ENCODE measurements around the gene GRK4. TPM values are rescaled to one million over a fixed set of nuclear protein-coding genes. Genes with fewer than 3 reads are reported as not detected.
"Not testable (repeated sequence)": the region's sequence is repeated elsewhere in the genome, so short reads cannot be mapped to it uniquely, and the experiment has no call there.

The GRK4 gene
- total and polyA plus RNA-seq, 12 donors = 4.7 to 24.5 (median 10.3) TPM

- Histone ChIP-seq H3K36me3 (peaks cover 0 to 59% (median 31%) of the 10 kb centered on the region in 9 donors), H3K4me1 (peaks cover 4 to 42% (median 38%) of the 10 kb centered on the region in 9 donors), H3K9me3 (no peaks in the 10 kb centered on the region), H3K27ac (no peak overlapping the region), H3K4me3 (no peak overlapping the region), H3K27me3 (no peaks in the 10 kb centered on the region)
- whole genome bisulfite sequencing, 2 donors = 70 to 74% methylated on average over 23 of the region's 23 CpGs
- TF ChIP-seq CTCF (IDR thresholded peaks at IDR 0.05) = no peak
- intact Hi-C loops (cut with DNase I) = loop anchor here in 7 of 10 donors (5.0 to 10.0 kb wide), 4 partner anchors 93 to 183 kb away; partner anchors contain the start of genes TNIP2 (in 2 of the 7) and ADD1 (in 1 of the 7)
- DNase-seq = no peak
- ATAC-seq = no peak
Observed at GRCh38 chr4:2937146-2937857, 26.1 kb upstream of the GRK4 start.

GRCh38 chr4:2937986-2938385 is 25.4 kb upstream of the GRK4 start:
- Histone ChIP-seq H3K4me1 (peaks cover 0 to 35% (median 32%) of the 10 kb centered on the region in 9 donors), H3K36me3 (peaks cover under 1 to 65% (median 33%) of the 10 kb centered on the region in 9 donors), H3K27ac (no peak overlapping the region), H3K4me3 (no peak overlapping the region), H3K27me3 (no peaks in the 10 kb centered on the region), H3K9me3 (no peaks in the 10 kb centered on the region)
- intact Hi-C loops (cut with DNase I) = loop anchor here in 7 of 10 donors (5.0 to 10.0 kb wide), 4 partner anchors 93 to 183 kb away; partner anchors contain the start of genes TNIP2 (in 2 of the 7) and ADD1 (in 1 of the 7)
- 80 to 85% methylated on average over 11 to 12 of the region's 12 CpGs for WGBS, 2 donors
- ATAC-seq (no peak), DNase-seq (peak in 1 of 2 donors; percentile 0)
- no peak for TF ChIP-seq CTCF (IDR thresholded peaks at IDR 0.05)

GRCh38 chr4:2938411-2938810 is 25.0 kb upstream of the GRK4 start:
- H3K27me3 ChIP-seq, H3K9me3 ChIP-seq, H3K27ac ChIP-seq, ATAC-seq, H3K4me3 ChIP-seq: not testable (repeated sequence)
- WGBS, 2 donors = 93 to 95% methylated on average over 10 of the region's 10 CpGs
- peaks cover 5 to 70% (median 33%) of the 10 kb centered on the region in 9 donors for H3K36me3 ChIP-seq
- intact Hi-C loops (cut with DNase I) = loop anchor here in 7 of 10 donors (5.0 to 10.0 kb wide), 4 partner anchors 94 to 184 kb away; partner anchors contain the start of genes TNIP2 (in 2 of the 7) and ADD1 (in 1 of the 7)
- H3K4me1 ChIP-seq = peaks cover 0 to 30% (median 27%) of the 10 kb centered on the region in 9 donors
- peak in 1 of 2 donors; percentile 2 for DNase-seq

GRCh38 chr4:2938906-2939305 is 24.5 kb upstream of the GRK4 start:
- H3K27ac ChIP-seq = no peak overlapping the region
- DNase-seq (no peak), ATAC-seq (no peak)
- H3K36me3 ChIP-seq = peaks cover 5 to 75% (median 36%) of the 10 kb centered on the region in 9 donors
- peaks cover 0 to 25% (median 22%) of the 10 kb centered on the region in 9 donors for H3K4me1 ChIP-seq
- intact Hi-C loops (cut with DNase I) = loop anchor here in 7 of 10 donors (5.0 to 10.0 kb wide), 4 partner anchors 94 to 184 kb away; partner anchors contain the start of genes TNIP2 (in 2 of the 7) and ADD1 (in 1 of the 7)
- 91 to 92% methylated on average over 14 of the region's 14 CpGs for WGBS, 2 donors
- H3K4me3 ChIP-seq = no peak overlapping the region
- no peak for TF ChIP-seq CTCF (IDR thresholded peaks at IDR 0.05)
- H3K9me3 ChIP-seq = no peaks in the 10 kb centered on the region
- H3K27me3 ChIP-seq = no peaks in the 10 kb centered on the region

Measured in heart right ventricle (tissue), 16 donors.